ENCODE results near the gene TRAPPC3L. TPM values are rescaled to one million over a fixed set of nuclear protein-coding genes. Genes with fewer than 3 reads are reported as not detected.
A peak's percentile ranks its signal among the peaks of the same experiment; 100 is the strongest.

The TRAPPC3L gene
- total and polyA plus RNA-seq, 2 of the 13 experiments (the other 11 are each of a cell fraction or from before 2014, with no cell fraction given): not detected

DNA sequence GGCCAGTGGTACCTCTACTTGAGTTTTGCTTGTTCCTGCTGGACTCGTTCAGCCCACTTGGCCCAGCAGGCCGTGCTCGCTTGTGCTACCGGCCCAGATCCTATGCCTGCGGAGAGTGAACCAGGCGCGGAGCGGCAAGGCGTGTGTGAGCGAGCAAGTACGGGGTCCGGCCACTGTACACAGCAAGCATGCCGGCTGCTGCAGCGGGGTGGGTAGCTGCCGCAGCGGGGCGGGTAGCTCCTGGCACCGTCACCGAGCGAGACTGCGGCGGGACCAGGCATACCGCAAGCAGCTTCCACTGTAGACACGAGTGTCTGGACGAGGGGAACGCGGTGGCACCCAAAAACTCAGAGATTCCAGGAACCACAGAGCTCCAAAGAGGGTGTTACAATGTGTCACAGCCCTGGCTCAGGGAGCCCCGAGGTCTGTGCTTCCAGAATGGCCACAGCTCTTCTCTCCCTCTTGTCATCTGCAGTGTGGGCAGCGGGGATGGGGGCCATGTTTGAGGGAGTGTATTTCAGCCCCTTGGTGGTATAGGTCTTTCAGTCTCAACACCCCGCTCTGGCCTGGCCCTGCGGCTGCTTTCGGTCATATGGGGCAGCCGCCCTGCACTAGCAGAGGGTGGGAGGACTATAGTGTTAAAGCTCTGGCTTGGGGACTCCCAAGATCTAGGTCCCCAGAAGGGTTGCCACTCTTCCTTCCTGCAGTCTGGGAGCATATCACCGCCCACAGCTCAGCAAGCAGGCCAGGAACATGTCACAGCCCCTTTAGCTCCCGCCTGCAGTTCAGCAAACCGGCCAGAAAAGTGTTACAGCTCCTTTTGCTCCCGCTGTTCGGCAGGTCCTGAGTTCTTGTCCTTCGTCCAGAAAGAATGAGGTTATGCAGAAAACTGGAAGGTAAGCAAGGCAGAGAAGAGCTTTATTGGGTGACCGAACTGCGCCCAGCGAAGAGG is 19.7 kb upstream of the TRAPPC3L start (continued):
- TF ChIP-seq, protein P1, sequence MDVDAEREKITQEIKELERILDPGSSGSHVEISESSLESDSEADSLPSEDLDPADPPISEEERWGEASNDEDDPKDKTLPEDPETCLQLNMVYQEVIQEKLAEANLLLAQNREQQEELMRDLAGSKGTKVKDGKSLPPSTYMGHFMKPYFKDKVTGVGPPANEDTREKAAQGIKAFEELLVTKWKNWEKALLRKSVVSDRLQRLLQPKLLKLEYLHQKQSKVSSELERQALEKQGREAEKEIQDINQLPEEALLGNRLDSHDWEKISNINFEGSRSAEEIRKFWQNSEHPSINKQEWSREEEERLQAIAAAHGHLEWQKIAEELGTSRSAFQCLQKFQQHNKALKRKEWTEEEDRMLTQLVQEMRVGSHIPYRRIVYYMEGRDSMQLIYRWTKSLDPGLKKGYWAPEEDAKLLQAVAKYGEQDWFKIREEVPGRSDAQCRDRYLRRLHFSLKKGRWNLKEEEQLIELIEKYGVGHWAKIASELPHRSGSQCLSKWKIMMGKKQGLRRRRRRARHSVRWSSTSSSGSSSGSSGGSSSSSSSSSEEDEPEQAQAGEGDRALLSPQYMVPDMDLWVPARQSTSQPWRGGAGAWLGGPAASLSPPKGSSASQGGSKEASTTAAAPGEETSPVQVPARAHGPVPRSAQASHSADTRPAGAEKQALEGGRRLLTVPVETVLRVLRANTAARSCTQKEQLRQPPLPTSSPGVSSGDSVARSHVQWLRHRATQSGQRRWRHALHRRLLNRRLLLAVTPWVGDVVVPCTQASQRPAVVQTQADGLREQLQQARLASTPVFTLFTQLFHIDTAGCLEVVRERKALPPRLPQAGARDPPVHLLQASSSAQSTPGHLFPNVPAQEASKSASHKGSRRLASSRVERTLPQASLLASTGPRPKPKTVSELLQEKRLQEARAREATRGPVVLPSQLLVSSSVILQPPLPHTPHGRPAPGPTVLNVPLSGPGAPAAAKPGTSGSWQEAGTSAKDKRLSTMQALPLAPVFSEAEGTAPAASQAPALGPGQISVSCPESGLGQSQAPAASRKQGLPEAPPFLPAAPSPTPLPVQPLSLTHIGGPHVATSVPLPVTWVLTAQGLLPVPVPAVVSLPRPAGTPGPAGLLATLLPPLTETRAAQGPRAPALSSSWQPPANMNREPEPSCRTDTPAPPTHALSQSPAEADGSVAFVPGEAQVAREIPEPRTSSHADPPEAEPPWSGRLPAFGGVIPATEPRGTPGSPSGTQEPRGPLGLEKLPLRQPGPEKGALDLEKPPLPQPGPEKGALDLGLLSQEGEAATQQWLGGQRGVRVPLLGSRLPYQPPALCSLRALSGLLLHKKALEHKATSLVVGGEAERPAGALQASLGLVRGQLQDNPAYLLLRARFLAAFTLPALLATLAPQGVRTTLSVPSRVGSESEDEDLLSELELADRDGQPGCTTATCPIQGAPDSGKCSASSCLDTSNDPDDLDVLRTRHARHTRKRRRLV (CRISPR knock-in tag; IDR thresholded peaks at IDR 0.05): no peak
- TF ChIP-seq NCOA5 (CRISPR knock-in tag; IDR thresholded peaks at IDR 0.05) (no peak), ZNF274 (CRISPR knock-in tag; IDR thresholded peaks at IDR 0.05) (no peak), PHF21A (CRISPR knock-in tag; IDR thresholded peaks at IDR 0.05) (no peak), ZNF230 (CRISPR knock-in tag; IDR thresholded peaks at IDR 0.05) (no peak), MEIS2 (CRISPR knock-in tag; IDR thresholded peaks at IDR 0.05) (no peak), TOPORS (CRISPR knock-in tag; IDR thresholded peaks at IDR 0.05) (no peak), ZNF460 (CRISPR knock-in tag; IDR thresholded peaks at IDR 0.05; ENCODE audit: borderline replicate concordance) (no peak; the same call in 1 of the 2 replicates), ZNF572 (CRISPR knock-in tag; IDR thresholded peaks at IDR 0.05) (peak; percentile 77; the same call in 1 of the 2 replicates), MLX (CRISPR knock-in tag; IDR thresholded peaks at IDR 0.05) (no peak), AHR (CRISPR knock-in tag; IDR thresholded peaks at IDR 0.05) (no peak)

Data from HepG2 (cell line).